IMR-90 (cell line): ENCODE results near the gene CNDP2.

Experiments
- FOS ChIP-seq: fragments of 150-350 bp; IDR thresholded peaks from 2 replicates; pipeline ENCODE4 v1.6.1; 2016; ENCODE audit warnings: low read depth, low read length
- POLR2A ChIP-seq: IDR thresholded peaks from 2 replicates; pipeline ENCODE4 v1.6.1; 2012; ENCODE audit warnings: mild to moderate bottlenecking, low read depth, low read length
- TF ChIP-seq, protein P1 (sequence below): conservative IDR thresholded peaks from 2 replicates; pipeline ENCODE4 v1.5.1; 2012; ENCODE audit warnings: mild to moderate bottlenecking, low read depth, low read length, improper control_type of control experiment
- TF ChIP-seq, protein P2 (sequence below): fragments of 150-350 bp; IDR thresholded peaks from 2 replicates; pipeline ENCODE4 v1.6.1; 2017; ENCODE audit warnings: mild to moderate bottlenecking, antibody characterized with exemption, low read length, low read depth

DNA sequence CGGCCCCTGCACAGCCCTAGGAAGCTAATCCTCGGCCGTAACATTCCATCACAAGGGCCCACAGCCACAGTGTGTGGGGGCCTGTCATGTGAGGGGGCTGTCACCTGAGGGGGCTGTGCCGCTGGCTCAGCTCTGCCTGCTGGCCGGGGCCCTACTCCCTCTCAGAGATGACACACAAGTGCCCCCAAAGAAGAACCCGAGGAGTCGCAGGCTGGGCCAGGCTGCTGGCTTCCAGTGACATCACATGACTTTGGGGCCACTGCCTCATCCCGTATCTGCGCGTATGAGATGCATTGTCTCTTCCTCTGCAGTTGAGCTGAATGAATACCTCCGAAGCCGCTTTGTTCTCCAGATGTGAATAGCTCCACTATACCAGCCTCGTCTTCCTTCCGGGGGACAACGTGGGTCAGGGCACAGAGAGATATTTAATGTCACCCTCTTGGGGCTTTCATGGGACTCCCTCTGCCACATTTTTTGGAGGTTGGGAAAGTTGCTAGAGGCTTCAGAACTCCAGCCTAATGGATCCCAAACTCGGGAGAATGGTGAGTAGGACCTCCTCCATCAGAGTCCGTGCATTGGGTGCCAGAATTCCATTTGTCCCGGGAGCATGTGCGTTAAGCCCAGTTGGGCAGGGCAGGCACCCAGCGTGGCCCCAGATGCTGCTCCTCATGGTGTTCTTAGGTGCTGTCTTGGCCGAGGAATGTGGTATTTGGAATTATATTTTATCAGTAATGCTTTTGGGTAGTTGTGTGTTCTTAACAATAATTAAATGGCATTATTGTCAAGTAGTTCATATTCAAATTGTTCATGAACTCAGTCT lies 38.2 kb downstream of the CNDP2 start, which contains the start of gene CNDP1:
- TF ChIP-seq, protein P1, sequence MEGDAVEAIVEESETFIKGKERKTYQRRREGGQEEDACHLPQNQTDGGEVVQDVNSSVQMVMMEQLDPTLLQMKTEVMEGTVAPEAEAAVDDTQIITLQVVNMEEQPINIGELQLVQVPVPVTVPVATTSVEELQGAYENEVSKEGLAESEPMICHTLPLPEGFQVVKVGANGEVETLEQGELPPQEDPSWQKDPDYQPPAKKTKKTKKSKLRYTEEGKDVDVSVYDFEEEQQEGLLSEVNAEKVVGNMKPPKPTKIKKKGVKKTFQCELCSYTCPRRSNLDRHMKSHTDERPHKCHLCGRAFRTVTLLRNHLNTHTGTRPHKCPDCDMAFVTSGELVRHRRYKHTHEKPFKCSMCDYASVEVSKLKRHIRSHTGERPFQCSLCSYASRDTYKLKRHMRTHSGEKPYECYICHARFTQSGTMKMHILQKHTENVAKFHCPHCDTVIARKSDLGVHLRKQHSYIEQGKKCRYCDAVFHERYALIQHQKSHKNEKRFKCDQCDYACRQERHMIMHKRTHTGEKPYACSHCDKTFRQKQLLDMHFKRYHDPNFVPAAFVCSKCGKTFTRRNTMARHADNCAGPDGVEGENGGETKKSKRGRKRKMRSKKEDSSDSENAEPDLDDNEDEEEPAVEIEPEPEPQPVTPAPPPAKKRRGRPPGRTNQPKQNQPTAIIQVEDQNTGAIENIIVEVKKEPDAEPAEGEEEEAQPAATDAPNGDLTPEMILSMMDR = no peak
- TF ChIP-seq POLR2A (no peak), FOS (no peak)
- TF ChIP-seq, protein P2, sequence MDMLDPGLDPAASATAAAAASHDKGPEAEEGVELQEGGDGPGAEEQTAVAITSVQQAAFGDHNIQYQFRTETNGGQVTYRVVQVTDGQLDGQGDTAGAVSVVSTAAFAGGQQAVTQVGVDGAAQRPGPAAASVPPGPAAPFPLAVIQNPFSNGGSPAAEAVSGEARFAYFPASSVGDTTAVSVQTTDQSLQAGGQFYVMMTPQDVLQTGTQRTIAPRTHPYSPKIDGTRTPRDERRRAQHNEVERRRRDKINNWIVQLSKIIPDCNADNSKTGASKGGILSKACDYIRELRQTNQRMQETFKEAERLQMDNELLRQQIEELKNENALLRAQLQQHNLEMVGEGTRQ = no peak
